K562 (cell line): ENCODE results near the gene C2CD2L. TPM values are rescaled to one million over a fixed set of nuclear protein-coding genes. Genes with fewer than 3 reads are reported as not detected.

Experiments
- ARID3A ChIP-seq: IDR thresholded peaks from 2 replicates; pipeline ENCODE4 v1.6.1; 2012; ENCODE audit warnings: low read depth, low read length, improper control_type of control experiment, borderline replicate concordance
- CBX3 ChIP-seq, 2 experiments: IDR thresholded peaks; 1 replicate in 1 of 2; 2 replicates in 1 of 2; pipeline ENCODE4 v1.6.1; 2012; ENCODE audit warnings: inconsistent platforms in 2 of 2, low read length in 2 of 2, borderline replicate concordance in 1 of 2, control low read depth in 1 of 2
- CEBPG ChIP-seq, 3 experiments: fragments of 200-800 bp in 1 of 3; sonication (Bioruptor generic) in 1 of 3; sonication (generic) in 1 of 3; formaldehyde crosslinking in 1 of 3; IDR thresholded peaks in 2 of 3; conservative IDR thresholded peaks in 1 of 3; 2 replicates each; pipeline versions ENCODE4 v1.6.1 to v1.8.0; 2016 to 2022; ENCODE audit warnings: missing compliant biosample characterization in 2 of 3, missing genetic modification characterization in 2 of 3, mild to moderate bottlenecking in 1 of 3, missing genetic modification reagents in 1 of 3
- CHD4 ChIP-seq: fragments of 200-600 bp; sonication (generic); IDR thresholded peaks from 3 replicates; pipeline ENCODE4 v1.6.1; 2012; ENCODE audit warnings: low read depth, mild to moderate bottlenecking, mixed read lengths, low read length, inconsistent platforms; ENCODE audit not compliant: insufficient read depth, insufficient replicate concordance, poor library complexity, severe bottlenecking
- E2F1 ChIP-seq: sonication (generic); formaldehyde crosslinking; IDR thresholded peaks from 2 replicates; pipeline ENCODE4 v1.8.1; 2023; ENCODE audit warnings: mild to moderate bottlenecking, missing genetic modification reagents, moderate library complexity
- EP400 ChIP-seq: fragments of 450-650 bp; IDR thresholded peaks from 2 replicates; pipeline ENCODE4 v1.6.1; 2017; ENCODE audit warnings: antibody characterized with exemption, mild to moderate bottlenecking, moderate library complexity
- ETS2 ChIP-seq: IDR thresholded peaks from 2 replicates; pipeline ENCODE4 v1.6.1; 2016; ENCODE audit warnings: borderline replicate concordance, missing genetic modification characterization, mild to moderate bottlenecking, moderate library complexity, missing compliant biosample characterization; ENCODE audit not compliant: poor library complexity, severe bottlenecking
- FOXA1 ChIP-seq: fragments of 450-650 bp; IDR thresholded peaks from 2 replicates; pipeline ENCODE4 v1.6.1; 2016; ENCODE audit warnings: mild to moderate bottlenecking, borderline replicate concordance
- ILK ChIP-seq: fragments of 450-650 bp; IDR thresholded peaks from 2 replicates; pipeline ENCODE4 v1.6.1; 2016; ENCODE audit warnings: missing genetic modification characterization, low read depth, mild to moderate bottlenecking, missing compliant biosample characterization, moderate library complexity, borderline replicate concordance
- KDM1A ChIP-seq, 2 experiments: fragments of 450-650 bp; IDR thresholded peaks; 2 replicates each; pipeline ENCODE4 v1.6.1; 2016; ENCODE audit warnings: mild to moderate bottlenecking in 2 of 2
- MCM7 ChIP-seq, 2 experiments: fragments of 450-650 bp; IDR thresholded peaks; 2 replicates each; pipeline ENCODE4 v1.6.1; 2016 to 2018
- NFXL1 ChIP-seq: fragments of 450-650 bp; formaldehyde crosslinking; IDR thresholded peaks from 2 replicates; pipeline ENCODE4 v1.4.0; 2021; ENCODE audit warnings: mild to moderate bottlenecking
- NR2C2 ChIP-seq, 2 experiments: fragments of 200-800 bp in 1 of 2; sonication (Bioruptor generic) in 1 of 2; sonication (generic) in 1 of 2; formaldehyde crosslinking in 1 of 2; IDR thresholded peaks; 2 replicates each; pipeline versions ENCODE4 v1.6.1 to v1.8.0; 2016 to 2022; ENCODE audit warnings: mild to moderate bottlenecking in 1 of 2, missing compliant biosample characterization in 1 of 2, missing genetic modification characterization in 1 of 2, missing genetic modification reagents in 1 of 2
- PCBP1 ChIP-seq: fragments of 200-400 bp; formaldehyde crosslinking; IDR thresholded peaks from 2 replicates; pipeline ENCODE4 v1.6.1; 2018; ENCODE audit warnings: mild to moderate bottlenecking, low read depth, low read length; ENCODE audit not compliant: poor library complexity, severe bottlenecking
- PTRF ChIP-seq: fragments of 450-650 bp; IDR thresholded peaks from 2 replicates; pipeline ENCODE4 v1.6.1; 2016; ENCODE audit warnings: mild to moderate bottlenecking, missing genetic modification characterization, missing compliant biosample characterization
- SAFB2 ChIP-seq: fragments of 200-400 bp; formaldehyde crosslinking; IDR thresholded peaks from 2 replicates; pipeline ENCODE4 v1.6.1; 2018; ENCODE audit warnings: borderline replicate concordance, low read length, low read depth, moderate library complexity; ENCODE audit not compliant: severe bottlenecking
- TCF15 ChIP-seq: fragments of 250-450 bp; sonication (Bioruptor Pico); IDR thresholded peaks from 2 replicates; pipeline ENCODE4 v1.8.0; 2022; ENCODE audit warnings: moderate library complexity, mild to moderate bottlenecking, inconsistent platforms
- TCFL5 ChIP-seq: fragments of 250-450 bp; sonication (Bioruptor Pico); conservative IDR thresholded peaks from 2 replicates; pipeline ENCODE4 v1.6.1; 2021; ENCODE audit warnings: mild to moderate bottlenecking, moderate library complexity, matching md5 sums
- THRAP3 ChIP-seq: fragments of 450-650 bp; IDR thresholded peaks from 2 replicates; pipeline ENCODE4 v1.6.1; 2016; ENCODE audit warnings: mild to moderate bottlenecking, inconsistent platforms, borderline replicate concordance
- XRCC4 ChIP-seq: IDR thresholded peaks from one replicate; pipeline ENCODE4 v1.6.1; 2011; ENCODE audit not compliant: insufficient read depth, insufficient read length; ENCODE audit errors: extremely low read depth
- ZBTB2 ChIP-seq: fragments of 450-650 bp; IDR thresholded peaks from 2 replicates; pipeline ENCODE4 v1.6.1; 2016; ENCODE audit warnings: antibody characterized with exemption
- ZFP30 ChIP-seq: fragments of 250-450 bp; sonication (Bioruptor Pico); IDR thresholded peaks from 2 replicates; pipeline ENCODE4 v1.8.0; 2022; ENCODE audit warnings: moderate library complexity, mild to moderate bottlenecking, inconsistent platforms, borderline replicate concordance
- polyA plus RNA-seq, 8 experiments: library from polyadenylated mRNA; depleted of rRNA in 4 of 8; stranded (reverse) in 5 of 8; unstranded in 3 of 8; fragments of >200 nt; fragmentation: Nextera tagmentation in 2 of 8; fragmentation: Illumina TruSeq in 1 of 8; extraction: Ambion mirVana in 2 of 8; extraction: Trizol in 1 of 8; gene quantifications; 2 replicates each; pipeline versions ENCODE4 v1.2.1 to v1.2.3, GENCODE V29; 2011 to 2014; ENCODE audit warnings: inconsistent platforms in 1 of 8, missing spikeins in 1 of 8
- total RNA-seq, 7 experiments: library from RNA; depleted of rRNA in 6 of 7; stranded (reverse); fragments of >200 nt in 6 of 7; fragmentation: Illumina TruSeq in 2 of 7; extraction: Trizol in 2 of 7; gene quantifications; 2 replicates each; pipeline versions ENCODE4 v1.2.1 to v1.2.3, GENCODE V29; 2011 to 2021; ENCODE audit warnings: low replicate concordance in 1 of 7

C2CD2L gene
- total and polyA plus RNA-seq, 9 of the 15 experiments (the other 6 are each of a cell fraction or from before 2014, with no cell fraction given): 0.66 to 41.2 (median 14.8) TPM

- TF ChIP-seq E2F1 (CRISPR knock-in tag) (no peak), KDM1A (IDR thresholded peaks at IDR 0.05) (no peak), ILK (tag) (no peak), PCBP1 (no peak), ZBTB2 (no peak), THRAP3 (no peak), CBX3 (IDR thresholded peaks at IDR 0.05; ENCODE audit: borderline replicate concordance in 1 of 2, low read length in 2 of 2) (no peak), NR2C2 (CRISPR knock-in tag; IDR thresholded peaks at IDR 0.05) (no peak), NR2C2 (tag; IDR thresholded peaks at IDR 0.05) (peak; percentile 97), TCF15 (no peak), CEBPG (CRISPR knock-in tag; IDR thresholded peaks at IDR 0.05) (no peak), CEBPG (tag; conservative IDR thresholded peaks at IDR 0.05 in 1 of 2, IDR thresholded peaks at IDR 0.05 in 1 of 2) (no peak), SAFB2 (no peak), MCM7 (IDR thresholded peaks at IDR 0.05) (no peak), ETS2 (tag) (no peak), FOXA1 (no peak), EP400 (peak; percentile 100), XRCC4 (no peak), ZFP30 (CRISPR knock-in tag) (no peak), PTRF (tag) (0 out of 2 replicates have a peak, but pooled peaks have one; percentile 39), NFXL1 (CRISPR knock-in tag) (no peak), CHD4 (no peak), ARID3A (no peak), TCFL5 (CRISPR knock-in tag) (no peak)
Observed at GRCh38 chr11:119101759-119102423, 5.3 kb upstream of the C2CD2L start, which contains the start of gene DPAGT1 (continued).
